RPMI7951 (cell line): Measurements from ENCODE around the gene NDUFA6. TPM values are rescaled to one million over a fixed set of nuclear protein-coding genes. Genes with fewer than 3 reads are reported as not detected.

Source experiments
- total RNA-seq: library from RNA; depleted of rRNA; stranded (reverse); fragments of >200 nt; shearing (Covaris generic); gene quantifications from 2 replicates; pipeline ENCODE4 v1.2.3, GENCODE V29; 2014; rRNA removed

Gene NDUFA6
- total RNA-seq, 1 experiment from 2014 or later = 105 TPM

Other genes starting within 250 kb of the NDUFA6 start
- not detected in 2 replicates for gene SHISA8, start 175.7 kb downstream of the NDUFA6 start, total RNA-seq
- not detected in 2 replicates for gene TNFRSF13C, start 164.0 kb downstream of the NDUFA6 start, total RNA-seq
- gene CENPM, start 143.6 kb downstream of the NDUFA6 start, total RNA-seq = 50.3 and 57.6 TPM in 2 replicates
- 0.29 and 0.36 TPM in 2 replicates for gene SEPTIN3, start 121.3 kb downstream of the NDUFA6 start, total RNA-seq
- gene WBP2NL, start 92.0 kb downstream of the NDUFA6 start, total RNA-seq = 0.12 and 0.39 TPM in 2 replicates
- gene NAGA, start 20.0 kb downstream of the NDUFA6 start, total RNA-seq = 25.8 and 35.4 TPM in 2 replicates
- gene PHETA2, start 16.5 kb downstream of the NDUFA6 start, total RNA-seq = 5.2 and 7.5 TPM in 2 replicates
- gene SMDT1, start 11.1 kb downstream of the NDUFA6 start, total RNA-seq = 7.2 and 9.5 TPM in 2 replicates
- gene CYP2D6, start 40.0 kb upstream of the NDUFA6 start, total RNA-seq = not detected in 2 replicates
- 12.5 and 13.9 TPM in 2 replicates for gene TCF20, start 179.9 kb upstream of the NDUFA6 start, total RNA-seq